ENCODE results near the gene FBXL13.

FBXL13 gene

DNA sequence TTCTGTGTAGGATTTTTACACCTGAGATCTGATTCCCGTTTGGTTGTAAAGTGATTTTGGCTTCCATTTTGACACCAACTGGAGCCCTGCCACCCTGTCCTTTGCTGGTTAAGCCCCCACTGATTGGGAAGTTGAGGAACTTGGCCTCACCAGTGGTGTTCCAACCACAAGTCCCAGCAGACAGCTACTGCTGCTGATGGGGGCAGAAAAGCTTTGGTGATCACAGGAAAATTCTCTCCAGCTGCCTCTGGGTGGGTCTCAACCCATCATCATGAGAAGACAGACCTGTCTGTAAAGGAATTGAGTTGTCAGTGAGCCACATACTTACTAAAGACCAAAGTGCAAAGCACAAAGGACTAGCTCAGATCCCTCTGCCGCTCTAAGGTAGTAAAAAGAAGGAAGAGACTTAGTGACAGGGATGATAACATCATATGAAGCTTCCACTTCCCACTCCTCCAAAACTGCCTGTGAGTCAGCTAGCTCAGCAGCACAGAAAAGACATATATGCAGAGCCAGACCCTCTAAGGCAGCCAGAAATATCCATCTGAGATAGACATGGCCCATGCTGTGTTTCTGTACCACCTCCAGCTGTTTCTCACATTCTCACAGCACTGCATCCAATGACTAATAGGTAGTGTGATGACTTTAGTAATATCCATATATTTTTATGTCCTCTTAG lies 184.2 kb downstream of the FBXL13 start:
- DNase-seq = no peak

GRCh38 chr7:102889851-102890250 lies 184.7 kb downstream of the FBXL13 start:
- no peak for DNase-seq

DNA sequence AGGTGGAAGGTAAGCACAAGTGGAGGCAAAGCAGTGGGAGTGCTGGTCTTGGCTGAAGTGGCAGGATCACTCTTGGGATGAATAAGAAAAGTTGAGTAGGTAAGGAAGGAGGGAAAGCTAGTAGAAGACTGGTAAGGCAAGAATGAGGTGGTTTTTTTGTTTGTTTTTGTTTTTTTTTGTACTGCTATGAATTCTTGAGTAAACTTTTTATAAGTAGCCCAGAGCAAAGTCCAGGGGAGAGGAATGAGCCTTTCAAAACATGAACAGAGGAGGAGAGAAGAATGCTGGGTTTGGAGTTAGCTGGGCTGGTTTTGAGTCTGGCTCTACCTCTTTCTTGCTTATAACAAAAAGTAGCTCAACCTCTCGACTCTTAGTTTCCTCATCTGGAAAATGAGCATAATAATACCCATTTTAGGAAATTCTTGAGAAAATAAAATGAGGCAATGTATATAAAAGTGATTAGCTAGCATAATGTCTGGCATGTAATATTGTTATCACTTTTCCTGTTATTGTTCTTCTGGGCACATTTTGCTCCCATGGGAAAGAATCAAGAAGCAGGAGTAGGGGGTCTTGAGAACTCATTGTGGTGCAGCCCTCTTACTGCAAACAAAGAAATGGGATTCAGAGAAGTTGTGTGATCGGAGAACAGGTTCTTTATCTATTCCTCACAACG lies 185.9 kb downstream of the FBXL13 start:
- no peak for DNase-seq

- DNase-seq = no peak
These were observed 191.3 kb downstream of the FBXL13 start for GRCh38 chr7:102883098-102883860.

- DNase-seq = no peak
These were observed 198.8 kb downstream of the FBXL13 start for GRCh38 chr7:102875700-102876295.

- DNase-seq = no peak
These were observed 199.6 kb downstream of the FBXL13 start for GRCh38 chr7:102874966-102875365.

GRCh38 chr7:102874166-102874829 lies 200.3 kb downstream of the FBXL13 start:
- DNase-seq = no peak

GRCh38 chr7:102873470-102874165 lies 201.0 kb downstream of the FBXL13 start:
- DNase-seq = no peak

GRCh38 chr7:102872460-102872859 lies 202.1 kb downstream of the FBXL13 start:
- no peak for DNase-seq

- no peak for DNase-seq
These were observed 205.4 kb downstream of the FBXL13 start for GRCh38 chr7:102869195-102869594.

DNA sequence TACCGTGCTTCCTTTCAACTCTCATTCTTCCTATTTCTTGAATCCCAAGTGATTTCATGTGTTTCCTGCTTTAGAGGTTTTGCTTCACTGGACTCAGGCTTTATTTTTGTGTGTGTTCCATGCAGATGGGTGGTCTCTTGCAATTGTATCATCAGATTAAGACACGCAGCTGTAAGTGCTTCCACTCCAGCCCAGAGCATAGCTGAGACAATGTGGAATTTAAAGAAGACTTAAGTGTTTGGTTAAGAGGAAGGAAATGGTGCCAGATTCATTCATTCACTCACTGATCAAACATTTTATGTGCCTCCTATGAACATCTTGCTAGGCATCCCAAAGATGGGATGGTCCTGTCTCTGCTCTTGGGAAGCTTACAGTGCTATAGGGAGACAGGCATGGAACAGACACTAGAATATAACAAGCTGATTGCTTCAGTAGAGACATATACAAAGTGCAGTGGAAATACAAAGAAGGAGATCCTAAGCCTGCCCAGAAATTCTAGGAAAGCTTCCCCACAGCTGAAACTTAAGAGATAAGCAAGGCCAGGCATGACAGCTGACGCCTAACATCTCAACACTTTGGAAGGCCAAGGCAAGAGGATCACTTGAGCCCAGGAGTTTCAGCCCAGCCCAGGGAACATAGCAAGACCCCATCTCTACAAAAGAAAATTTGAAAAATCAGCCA lies 207.9 kb downstream of the FBXL13 start:
- no peak for DNase-seq

GRCh38 chr7:102864958-102865357 lies 209.6 kb downstream of the FBXL13 start:
- no peak for DNase-seq

DNA sequence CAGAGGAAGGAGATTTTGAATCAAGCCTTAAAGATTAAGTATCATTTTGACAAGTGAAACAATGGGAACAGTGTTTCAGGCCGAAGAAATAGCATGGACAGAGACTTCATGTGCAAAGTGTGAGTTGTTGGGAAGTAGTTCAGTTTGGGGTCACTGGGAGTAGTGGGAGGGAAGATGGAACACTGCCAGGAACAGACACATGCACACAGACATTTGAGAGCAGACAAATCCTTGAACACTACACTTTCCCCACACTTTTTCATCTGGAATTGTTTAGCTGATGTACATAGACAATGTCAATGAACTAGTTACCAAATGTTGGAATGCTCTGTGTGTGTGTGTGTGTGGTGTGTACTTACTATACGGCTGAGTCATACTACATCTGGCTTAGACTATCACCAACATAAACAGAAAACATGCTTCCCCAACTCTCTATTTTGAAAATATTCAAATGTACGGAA lies 214.2 kb downstream of the FBXL13 start:
- no peak for DNase-seq

GRCh38 chr7:102859799-102860125 lies 214.8 kb downstream of the FBXL13 start:
- DNase-seq = no peak

DNA sequence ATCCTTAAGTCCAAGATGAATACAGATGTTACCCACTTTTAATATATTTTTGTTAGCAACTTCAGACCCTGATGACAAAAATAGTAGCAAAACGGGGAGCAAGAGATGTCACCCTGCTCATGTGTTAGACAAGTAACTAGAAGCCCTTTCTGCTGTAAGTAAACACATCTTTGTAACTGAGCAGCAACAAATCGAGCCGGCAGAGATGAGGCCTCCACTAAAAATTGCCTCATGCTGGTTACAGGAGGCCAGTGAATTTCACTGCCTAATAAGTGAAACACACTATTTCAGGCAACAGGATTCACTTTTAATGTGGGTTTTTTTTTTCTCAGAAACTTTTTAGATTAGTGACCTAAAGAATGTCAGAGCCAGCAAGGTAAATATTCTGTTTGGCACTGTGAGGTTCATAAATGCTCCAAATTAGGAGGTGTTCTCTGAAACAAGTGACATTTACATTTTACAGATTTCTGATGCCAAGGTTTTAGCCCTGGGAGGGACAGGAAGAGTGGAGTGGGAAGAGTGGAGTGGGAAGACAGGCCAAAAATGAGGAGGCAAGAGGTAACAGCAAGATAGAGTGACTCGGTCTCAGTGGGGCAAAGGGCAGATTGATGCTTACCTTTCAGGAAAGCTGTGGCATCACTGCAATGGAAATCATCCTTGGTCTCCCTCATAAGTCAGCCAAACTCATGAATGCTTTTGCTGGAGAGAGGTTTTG lies 215.4 kb downstream of the FBXL13 start:
- no peak for DNase-seq

GRCh38 chr7:102856036-102856435 lies 218.6 kb downstream of the FBXL13 start:
- DNase-seq = no peak

DNA sequence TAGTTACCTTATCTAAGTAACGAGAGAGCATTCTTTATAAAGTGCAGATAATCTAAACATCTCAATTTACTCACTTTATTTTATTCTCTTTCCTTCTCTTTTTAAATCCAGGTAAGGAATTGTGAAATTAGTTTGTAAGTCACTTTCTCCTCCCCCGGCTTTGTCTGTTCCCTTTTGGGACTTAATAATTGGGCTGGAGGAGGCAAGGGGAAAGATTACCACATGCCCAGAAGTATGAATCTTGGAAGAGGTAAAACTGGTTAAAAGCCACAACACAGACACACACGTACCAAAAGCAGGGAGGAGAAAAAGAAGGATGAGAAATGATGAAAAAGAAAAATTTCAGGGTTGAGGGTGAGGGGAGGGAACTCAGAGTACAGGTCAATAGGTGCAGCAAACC lies 225.1 kb downstream of the FBXL13 start:
- no peak for DNase-seq

DNA sequence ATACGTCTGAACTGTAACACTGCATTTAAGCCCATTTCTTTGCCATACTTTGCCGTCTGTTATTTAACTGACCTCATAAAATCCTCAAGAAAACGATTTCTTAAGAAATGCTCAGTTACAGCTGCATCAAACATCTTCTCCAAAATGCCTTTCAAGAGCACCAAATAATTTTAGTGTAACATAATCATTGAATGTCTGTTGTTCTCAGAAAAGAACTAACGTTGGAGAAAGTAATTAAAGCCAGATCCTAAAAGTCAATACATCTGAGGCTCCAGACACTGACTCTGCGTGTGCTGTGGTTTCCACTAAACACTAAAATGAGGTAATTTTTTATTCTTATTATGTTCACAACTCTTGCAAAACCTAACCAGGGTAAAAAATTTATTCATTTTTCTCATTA lies 225.5 kb downstream of the FBXL13 start:
- no peak for DNase-seq

DNA sequence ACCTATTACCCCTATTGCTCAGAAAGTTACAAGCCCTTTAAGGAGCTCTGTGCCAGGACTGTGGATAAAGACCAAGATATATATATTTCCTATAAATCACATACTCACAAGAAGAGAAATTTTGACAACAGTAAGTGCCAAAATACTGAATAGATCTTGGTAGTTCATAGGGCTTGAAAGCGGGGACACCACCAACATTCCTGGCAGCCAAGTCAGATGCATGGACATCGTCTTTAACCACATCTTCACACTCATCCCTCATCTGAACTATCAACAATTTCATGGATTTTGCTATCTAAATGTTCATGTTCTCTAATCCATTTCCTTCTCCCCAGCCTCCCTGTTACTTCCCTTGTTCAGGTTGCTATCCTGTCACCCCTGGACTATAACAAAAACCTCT lies 229.2 kb downstream of the FBXL13 start:
- DNase-seq = no peak

DNA sequence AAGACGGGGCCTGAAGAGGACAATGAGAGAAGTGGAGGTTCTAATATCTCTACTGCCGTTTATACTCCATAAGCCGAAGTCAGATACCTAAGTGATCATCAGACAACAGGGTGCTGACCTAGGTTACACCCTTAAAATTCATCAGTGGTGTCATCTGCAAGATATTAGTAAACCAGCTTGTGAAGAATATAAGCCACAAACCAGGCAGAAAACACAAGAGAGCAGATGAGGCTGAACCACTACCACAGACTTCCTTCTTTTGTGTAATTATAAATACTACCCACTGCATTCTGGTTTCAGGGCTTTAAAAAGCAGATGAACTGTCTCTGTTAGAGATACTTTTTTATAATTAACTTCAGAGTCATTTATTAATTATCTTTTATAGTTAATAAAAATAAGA lies 230.7 kb downstream of the FBXL13 start:
- no peak for DNase-seq

DNA sequence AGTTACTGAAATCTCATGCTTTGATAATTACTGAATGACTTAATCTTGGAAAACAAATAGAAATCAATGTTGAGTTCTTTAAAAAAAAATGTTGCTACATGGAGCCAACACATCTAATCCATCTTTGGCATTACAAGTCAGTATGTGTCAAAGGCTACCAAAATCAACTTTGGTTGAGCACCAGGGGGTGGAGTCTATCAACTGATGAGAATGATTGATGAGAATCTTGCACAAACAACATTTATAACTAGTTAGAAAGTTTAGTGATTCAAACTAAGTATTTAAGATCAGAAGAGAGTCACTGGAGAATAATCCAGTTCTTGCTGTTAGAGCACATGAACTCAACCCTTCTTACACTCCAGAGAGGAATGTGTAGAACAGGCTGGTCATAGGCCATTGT lies 232.3 kb downstream of the FBXL13 start:
- DNase-seq = no peak

Data from NCI-H524 treated with DMSO at 0.1 percent for 48 hours (cell line).